A549 (cell line): ENCODE results near the gene MEMO1.

Source experiments
- POLR2A ChIP-seq: IDR thresholded peaks from 2 replicates; pipeline ENCODE4 v1.6.1; 2012; ENCODE audit warnings: mild to moderate bottlenecking, low read length
- RCOR1 ChIP-seq: fragments of 150-350 bp; IDR thresholded peaks from 2 replicates; pipeline ENCODE4 v1.6.1; 2014; ENCODE audit warnings: antibody characterized with exemption, low read length, low read depth
- SMC3 ChIP-seq: fragments of >200 bp; sonication (Bioruptor Twin); formaldehyde crosslinking; IDR thresholded peaks from 3 replicates; pipeline ENCODE4 v1.6.1; 2018; ENCODE audit warnings: inconsistent platforms
- TF ChIP-seq, protein P1 (sequence below): fragments of 450-650 bp; IDR thresholded peaks from 2 replicates; pipeline ENCODE4 v1.6.1; 2014; ENCODE audit warnings: antibody characterized with exemption
- TF ChIP-seq, protein P2 (sequence below): fragments of >200 bp; sonication (Bioruptor Twin); formaldehyde crosslinking; IDR thresholded peaks from 3 replicates; pipeline ENCODE4 v1.5.1; 2016
- TF ChIP-seq, protein P3 (sequence below): fragments of 200-600 bp; sonication (generic); IDR thresholded peaks from 2 replicates; pipeline ENCODE4 v1.6.1; 2016; ENCODE audit warnings: antibody characterized with exemption, mild to moderate bottlenecking, moderate library complexity
- TF ChIP-seq, protein P4 (sequence below): IDR thresholded peaks from 2 replicates; pipeline ENCODE4 v1.6.1; 2012; ENCODE audit warnings: low read depth, borderline replicate concordance
- TF ChIP-seq, protein P5 (sequence below): IDR thresholded peaks from 2 replicates; pipeline ENCODE4 v1.6.1; 2012

DNA sequence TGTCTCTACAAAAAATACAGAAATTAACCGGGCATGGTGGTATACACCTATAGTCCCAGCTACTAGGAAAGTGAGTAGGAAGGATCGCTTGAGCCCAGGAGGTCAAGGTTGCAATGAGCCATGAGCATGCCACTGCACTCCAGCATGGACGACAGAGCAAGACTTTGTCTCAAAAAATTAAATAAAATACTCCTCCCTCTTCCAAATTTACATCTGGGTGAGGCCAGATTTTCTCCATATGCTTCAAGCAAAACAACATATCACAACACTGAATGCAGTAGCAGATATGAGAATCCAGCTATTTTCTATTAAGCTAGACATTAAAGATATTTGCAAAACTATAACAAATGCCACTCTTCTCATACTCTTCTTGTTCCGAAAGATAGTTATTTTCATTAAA, 20.9 kb downstream of the MEMO1 start:
- TF ChIP-seq, protein P1, sequence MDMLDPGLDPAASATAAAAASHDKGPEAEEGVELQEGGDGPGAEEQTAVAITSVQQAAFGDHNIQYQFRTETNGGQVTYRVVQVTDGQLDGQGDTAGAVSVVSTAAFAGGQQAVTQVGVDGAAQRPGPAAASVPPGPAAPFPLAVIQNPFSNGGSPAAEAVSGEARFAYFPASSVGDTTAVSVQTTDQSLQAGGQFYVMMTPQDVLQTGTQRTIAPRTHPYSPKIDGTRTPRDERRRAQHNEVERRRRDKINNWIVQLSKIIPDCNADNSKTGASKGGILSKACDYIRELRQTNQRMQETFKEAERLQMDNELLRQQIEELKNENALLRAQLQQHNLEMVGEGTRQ, result no peak
- TF ChIP-seq, protein P2, sequence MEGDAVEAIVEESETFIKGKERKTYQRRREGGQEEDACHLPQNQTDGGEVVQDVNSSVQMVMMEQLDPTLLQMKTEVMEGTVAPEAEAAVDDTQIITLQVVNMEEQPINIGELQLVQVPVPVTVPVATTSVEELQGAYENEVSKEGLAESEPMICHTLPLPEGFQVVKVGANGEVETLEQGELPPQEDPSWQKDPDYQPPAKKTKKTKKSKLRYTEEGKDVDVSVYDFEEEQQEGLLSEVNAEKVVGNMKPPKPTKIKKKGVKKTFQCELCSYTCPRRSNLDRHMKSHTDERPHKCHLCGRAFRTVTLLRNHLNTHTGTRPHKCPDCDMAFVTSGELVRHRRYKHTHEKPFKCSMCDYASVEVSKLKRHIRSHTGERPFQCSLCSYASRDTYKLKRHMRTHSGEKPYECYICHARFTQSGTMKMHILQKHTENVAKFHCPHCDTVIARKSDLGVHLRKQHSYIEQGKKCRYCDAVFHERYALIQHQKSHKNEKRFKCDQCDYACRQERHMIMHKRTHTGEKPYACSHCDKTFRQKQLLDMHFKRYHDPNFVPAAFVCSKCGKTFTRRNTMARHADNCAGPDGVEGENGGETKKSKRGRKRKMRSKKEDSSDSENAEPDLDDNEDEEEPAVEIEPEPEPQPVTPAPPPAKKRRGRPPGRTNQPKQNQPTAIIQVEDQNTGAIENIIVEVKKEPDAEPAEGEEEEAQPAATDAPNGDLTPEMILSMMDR, result no peak
- TF ChIP-seq, protein P3, sequence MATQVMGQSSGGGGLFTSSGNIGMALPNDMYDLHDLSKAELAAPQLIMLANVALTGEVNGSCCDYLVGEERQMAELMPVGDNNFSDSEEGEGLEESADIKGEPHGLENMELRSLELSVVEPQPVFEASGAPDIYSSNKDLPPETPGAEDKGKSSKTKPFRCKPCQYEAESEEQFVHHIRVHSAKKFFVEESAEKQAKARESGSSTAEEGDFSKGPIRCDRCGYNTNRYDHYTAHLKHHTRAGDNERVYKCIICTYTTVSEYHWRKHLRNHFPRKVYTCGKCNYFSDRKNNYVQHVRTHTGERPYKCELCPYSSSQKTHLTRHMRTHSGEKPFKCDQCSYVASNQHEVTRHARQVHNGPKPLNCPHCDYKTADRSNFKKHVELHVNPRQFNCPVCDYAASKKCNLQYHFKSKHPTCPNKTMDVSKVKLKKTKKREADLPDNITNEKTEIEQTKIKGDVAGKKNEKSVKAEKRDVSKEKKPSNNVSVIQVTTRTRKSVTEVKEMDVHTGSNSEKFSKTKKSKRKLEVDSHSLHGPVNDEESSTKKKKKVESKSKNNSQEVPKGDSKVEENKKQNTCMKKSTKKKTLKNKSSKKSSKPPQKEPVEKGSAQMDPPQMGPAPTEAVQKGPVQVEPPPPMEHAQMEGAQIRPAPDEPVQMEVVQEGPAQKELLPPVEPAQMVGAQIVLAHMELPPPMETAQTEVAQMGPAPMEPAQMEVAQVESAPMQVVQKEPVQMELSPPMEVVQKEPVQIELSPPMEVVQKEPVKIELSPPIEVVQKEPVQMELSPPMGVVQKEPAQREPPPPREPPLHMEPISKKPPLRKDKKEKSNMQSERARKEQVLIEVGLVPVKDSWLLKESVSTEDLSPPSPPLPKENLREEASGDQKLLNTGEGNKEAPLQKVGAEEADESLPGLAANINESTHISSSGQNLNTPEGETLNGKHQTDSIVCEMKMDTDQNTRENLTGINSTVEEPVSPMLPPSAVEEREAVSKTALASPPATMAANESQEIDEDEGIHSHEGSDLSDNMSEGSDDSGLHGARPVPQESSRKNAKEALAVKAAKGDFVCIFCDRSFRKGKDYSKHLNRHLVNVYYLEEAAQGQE, result no peak
- TF ChIP-seq POLR2A (no peak), RCOR1 (no peak), SMC3 (no peak)
- TF ChIP-seq, protein P4, sequence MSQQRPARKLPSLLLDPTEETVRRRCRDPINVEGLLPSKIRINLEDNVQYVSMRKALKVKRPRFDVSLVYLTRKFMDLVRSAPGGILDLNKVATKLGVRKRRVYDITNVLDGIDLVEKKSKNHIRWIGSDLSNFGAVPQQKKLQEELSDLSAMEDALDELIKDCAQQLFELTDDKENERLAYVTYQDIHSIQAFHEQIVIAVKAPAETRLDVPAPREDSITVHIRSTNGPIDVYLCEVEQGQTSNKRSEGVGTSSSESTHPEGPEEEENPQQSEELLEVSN, result no peak
- TF ChIP-seq, protein P5, sequence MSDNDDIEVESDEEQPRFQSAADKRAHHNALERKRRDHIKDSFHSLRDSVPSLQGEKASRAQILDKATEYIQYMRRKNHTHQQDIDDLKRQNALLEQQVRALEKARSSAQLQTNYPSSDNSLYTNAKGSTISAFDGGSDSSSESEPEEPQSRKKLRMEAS, result no peak
